Stimulated activated CD4-positive, alpha-beta T cell treated with anti-CD3 and anti-CD28 coated beads, TNF-alpha, amount 100 ng/mL, for 4 hours (primary cell): ENCODE data around the gene FOXD3.

ENCODE experiments used
- DNase-seq, 3 experiments: peaks; one replicate each; pipeline ENCODE4 v3.0.0-alpha.2; 2020; ENCODE audit warnings: low read depth in 3 of 3

Gene FOXD3

GRCh38 chr1:63322114-63322943 lies at the start of gene FOXD3:
TSS of gene FOXD3 (plus strand) at chr1:63322567. CDS start at chr1:63323059, 492 bp downstream.
- DNase-seq = no peak

DNA sequence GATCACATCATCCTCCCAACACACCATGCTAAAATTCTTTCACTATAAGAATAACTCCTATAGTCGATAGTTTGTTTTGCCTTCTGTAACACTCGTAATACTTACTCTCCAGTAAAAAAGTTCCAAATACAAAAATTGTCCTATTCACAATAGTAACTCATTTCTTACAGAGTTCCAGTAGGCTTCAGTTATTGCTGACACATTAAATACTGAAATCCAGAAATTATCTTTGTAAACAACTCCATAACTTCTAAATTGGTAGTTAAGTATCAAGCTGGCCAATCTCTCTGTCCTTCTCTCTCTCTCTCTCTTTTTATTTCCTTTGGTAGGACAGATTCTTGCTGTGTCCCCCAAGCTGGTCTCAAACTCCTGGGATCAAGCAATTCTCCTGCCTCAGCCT lies 49.6 kb upstream of the FOXD3 start:
- no peak for DNase-seq

GRCh38 chr1:63274371-63274770 lies 48.0 kb upstream of the FOXD3 start:
- no peak for DNase-seq

DNA sequence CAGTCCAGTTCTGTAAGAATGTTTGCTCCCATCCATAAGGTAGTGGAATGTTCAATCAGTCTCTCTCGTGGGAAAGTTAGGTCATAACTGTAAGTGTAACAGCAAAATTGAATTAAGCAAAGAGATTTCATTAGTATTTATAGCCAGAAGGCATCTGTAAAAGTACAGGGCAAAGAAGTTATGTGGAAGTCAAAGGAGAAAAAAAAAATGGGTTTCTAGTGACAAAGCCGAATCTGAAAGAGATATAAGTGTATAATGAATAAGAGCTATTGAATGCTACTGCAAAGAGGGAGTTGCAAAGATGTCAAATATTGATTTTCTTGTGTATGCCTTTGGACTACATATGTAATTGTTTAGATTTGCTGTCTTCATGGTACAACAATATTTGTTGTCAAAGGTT lies 47.4 kb upstream of the FOXD3 start:
- DNase-seq = no peak

DNA sequence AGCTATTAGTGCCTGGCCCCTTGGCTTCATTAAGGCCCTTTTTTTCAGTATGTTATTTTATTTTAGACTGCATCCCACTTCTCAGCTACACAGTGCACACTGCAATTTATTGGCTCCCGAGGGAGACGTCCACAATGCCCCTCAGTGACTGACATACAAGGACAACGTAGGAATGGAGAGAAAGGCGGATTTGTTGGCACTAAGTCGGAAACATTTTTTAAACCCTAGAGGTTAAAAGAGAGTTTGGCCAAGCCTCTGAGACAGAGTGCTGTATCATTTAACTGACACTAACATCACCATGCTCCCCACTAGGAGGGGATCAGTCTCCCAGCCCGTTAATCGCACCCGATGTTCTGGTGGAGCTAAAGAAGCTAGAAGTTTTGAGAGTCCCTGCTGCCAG lies 45.7 kb upstream of the FOXD3 start:
- no peak for DNase-seq

- DNase-seq = no peak
Observed at GRCh38 chr1:63277195-63278192, 44.9 kb upstream of the FOXD3 start.

DNA sequence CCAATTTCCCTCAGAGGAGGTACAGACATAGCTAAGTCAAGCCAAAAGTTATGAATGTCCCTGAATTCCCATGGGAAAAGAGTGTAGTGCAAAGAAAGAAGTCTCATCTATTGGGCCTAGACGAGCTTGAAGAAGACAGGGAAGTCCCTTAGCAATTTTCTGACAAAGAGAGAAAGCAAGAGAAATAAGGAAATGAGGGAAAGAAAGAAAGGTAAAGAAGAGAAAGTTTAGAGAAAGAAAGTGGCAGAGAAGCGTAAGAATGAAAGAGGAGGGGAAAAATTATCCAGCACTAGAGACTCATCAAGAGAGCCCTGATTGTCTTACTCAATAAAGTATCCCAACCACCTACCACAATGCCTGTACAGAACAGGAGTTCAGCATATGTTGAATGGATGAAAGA lies 40.6 kb upstream of the FOXD3 start:
- DNase-seq = no peak

DNA sequence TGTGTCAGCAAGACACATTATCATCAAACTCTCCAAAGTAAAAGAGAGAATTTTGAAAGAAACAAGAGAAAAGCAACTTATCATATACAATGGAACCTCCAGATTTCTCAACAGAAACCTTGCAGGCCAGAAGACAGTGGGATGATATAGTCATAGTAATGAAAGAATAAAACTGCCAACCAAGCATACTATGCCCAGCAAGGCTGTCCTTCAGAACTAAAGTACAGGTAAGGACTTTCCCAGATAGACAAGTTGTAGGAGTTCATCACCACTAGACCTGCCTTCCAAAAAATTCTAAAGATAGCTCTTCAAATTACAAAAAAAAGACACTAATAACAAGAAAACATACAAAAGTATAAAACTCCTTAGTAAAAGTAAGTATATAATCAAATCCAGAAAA lies 33.2 kb upstream of the FOXD3 start:
- no peak for DNase-seq

DNA sequence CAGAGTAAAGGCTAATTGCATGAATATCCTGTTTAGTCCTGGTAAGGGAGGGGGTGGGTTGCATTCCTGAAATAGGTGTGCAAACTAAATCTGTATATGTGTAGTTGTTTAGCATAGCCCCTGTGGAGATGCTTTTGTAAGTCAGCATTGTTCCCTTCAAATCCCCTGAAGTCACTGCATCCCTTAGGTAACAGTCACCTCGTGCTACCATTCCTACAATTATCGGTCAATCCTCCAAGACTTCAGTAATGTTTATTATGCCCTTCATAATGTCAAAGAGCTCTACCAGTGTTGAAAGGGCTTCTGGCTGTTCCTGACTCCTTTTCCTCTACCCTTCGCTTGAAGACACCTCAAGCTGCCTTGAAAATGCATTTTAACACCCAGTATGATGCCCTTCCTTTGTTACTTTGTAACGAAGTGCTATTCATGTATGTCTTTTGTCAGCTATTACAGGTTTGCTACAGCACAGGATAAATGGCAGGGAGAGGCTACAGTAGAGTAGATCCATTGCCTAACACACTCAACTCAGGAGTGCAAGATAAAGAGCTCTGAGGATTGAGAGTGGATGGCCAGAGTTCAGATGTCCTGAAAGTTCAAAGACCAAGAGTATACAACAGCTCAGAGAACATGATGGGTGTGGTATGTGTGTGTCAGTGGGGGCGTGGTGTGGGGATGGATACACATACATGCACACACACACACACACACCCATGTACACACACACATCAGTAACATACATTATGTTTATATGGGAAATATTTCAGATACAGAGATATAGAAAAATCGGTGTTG lies 27.4 kb upstream of the FOXD3 start:
- DNase-seq = no peak

DNA sequence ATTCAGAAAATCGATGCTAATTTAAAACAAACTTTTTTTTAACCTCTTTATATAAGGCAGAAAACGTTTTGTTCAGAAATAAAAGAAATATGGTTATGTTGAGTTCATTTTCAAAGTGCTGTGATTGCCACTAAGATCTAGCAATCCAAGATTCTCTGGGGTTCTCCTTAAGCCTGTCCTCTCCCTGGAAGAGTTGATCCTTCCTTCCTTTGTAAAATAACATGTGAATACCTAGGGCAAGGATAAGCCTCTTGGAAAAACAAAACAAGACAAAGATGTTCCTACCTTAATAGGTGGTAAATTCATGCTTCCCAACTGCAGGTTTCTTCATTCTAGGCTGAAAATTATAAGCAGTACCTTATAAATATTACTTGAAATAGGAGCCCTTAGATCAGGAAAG lies 18.0 kb upstream of the FOXD3 start:
- DNase-seq = no peak

DNA sequence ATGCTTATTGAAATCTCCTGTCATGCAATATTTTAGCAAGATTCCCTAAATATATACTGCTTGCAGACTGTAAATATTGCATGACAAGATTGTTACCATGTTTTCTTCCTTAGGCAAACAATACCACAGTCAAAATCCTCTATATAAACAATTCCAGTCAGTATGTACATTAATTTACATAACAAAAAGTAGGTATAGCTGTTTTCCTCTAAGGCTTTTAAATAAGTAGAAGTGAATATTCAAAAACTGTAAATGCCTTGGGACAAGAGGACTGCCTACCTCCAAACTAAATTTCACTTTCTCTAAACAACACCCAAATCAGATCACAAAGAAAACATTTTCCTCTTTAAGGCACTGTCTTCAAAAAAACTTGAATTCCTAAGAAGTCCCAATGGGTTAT lies 17.3 kb upstream of the FOXD3 start:
- no peak for DNase-seq

- no peak for DNase-seq
Observed at GRCh38 chr1:63307196-63307794, 15.1 kb upstream of the FOXD3 start.

GRCh38 chr1:63316598-63316983 lies 5.8 kb upstream of the FOXD3 start:
- DNase-seq = no peak

DNA sequence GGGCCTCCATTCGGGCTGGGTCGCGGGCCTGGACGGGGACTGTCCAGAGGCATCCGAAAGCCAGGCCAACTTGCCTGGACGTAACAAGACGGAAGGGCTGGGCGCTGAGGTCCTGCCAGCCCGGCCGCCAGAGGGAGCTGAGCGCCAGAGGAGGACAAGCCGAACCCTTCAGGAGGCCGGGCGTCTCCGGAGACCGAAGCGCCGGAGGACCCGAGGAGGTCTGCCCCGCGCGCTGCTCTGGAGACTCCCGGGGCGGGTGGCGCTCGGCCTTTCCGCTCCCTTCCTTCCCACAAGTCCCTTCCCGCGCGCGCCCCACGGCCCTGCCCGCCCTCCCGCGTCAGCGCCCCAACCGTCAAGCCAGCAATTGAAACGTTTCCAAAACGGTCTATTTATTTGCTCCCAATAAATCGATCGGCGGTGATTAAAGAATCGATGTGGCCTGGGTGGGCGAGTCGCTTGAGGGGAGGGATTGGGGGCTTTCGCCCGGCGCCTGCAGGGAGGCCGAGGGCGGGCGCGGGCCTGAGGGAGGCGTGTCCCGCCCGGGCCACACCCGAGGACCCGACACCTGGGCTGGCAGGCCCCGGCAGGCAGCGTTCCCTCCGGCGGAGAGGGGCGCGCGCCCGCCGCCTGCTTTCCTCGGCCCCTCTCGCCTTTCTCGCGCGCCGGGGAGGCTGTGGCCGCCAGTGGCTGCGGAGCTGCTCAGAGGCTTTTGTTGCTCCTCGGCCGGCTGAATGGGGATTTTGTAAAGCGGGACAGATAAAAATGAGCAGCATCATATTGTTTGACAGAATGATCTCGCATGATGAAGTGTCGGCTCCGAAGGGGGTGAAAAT lies 5.2 kb upstream of the FOXD3 start:
- DNase-seq = no peak

DNA sequence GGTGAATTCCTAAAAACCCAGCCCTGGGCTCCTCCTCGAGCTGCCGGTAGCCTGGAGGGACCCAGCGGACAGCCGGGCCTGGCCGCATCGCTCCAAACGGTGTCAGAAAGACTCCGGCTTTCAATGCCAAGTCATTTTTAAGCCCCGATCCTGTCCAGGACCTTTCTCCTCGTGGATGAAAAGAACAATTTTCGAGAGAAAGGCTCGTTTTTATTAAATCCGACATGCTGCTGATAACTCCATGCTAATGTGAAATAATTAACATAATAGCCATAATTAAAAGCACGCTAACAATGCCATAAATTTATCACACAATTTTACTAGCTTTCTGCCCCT lies 4.6 kb upstream of the FOXD3 start:
- no peak for DNase-seq

GRCh38 chr1:63318201-63318979 lies 4.0 kb upstream of the FOXD3 start:
- DNase-seq = no peak

GRCh38 chr1:63319046-63320021 lies 3.0 kb upstream of the FOXD3 start:
- DNase-seq = no peak

GRCh38 chr1:63320022-63320721 lies 2.2 kb upstream of the FOXD3 start:
- no peak for DNase-seq
